Motor neuron (in vitro differentiated cells): ENCODE results near the gene CLEC16A. TPM values are rescaled to one million over a fixed set of nuclear protein-coding genes. Genes with fewer than 3 reads are reported as not detected.

Source experiments
- ATAC-seq, 8 experiments: fragments of 200-7000 bp; cut with Tn5 transposase; replicated peaks in 6 of 8; 2 replicates each; pipeline ENCODE4 v1.8.0; 2021; ENCODE audit warnings: mild to moderate bottlenecking in 8 of 8, moderate library complexity in 8 of 8
- H3K27ac ChIP-seq, 2 donors: fragments of 250-450 bp; sonication (Bioruptor Pico); 2 replicates each; pipeline ENCODE4 v1.9.0; 2021; ENCODE audit warnings: antibody characterized with exemption in 2 of 2, mild to moderate bottlenecking in 2 of 2, moderate library complexity in 1 of 2
- H3K4me1 ChIP-seq, 2 donors: fragments of 250-450 bp; sonication (Bioruptor Pico); replicated peaks in 1 of 2; 2 replicates each; pipeline ENCODE4 v1.6.1; 2021; ENCODE audit warnings: antibody characterized with exemption in 2 of 2, mild to moderate bottlenecking in 2 of 2, moderate library complexity in 1 of 2
- H3K4me3 ChIP-seq, 5 donors: fragments of 250-450 bp; sonication (Bioruptor Pico); 2 replicates each; pipeline ENCODE4 v1.9.0; 2021; ENCODE audit warnings: antibody characterized with exemption in 5 of 5, mild to moderate bottlenecking in 5 of 5, moderate library complexity in 4 of 5
- WGBS, 10 experiments: fragments of 450-650 bp; shearing (Covaris generic); methylation state at CpG; one replicate each; pipeline ENCODE4 v1.0.0; 2022; 5-methylcytosine and 5-hydroxymethylcytosine counted together
- in situ Hi-C, 9 experiments: fragments of 400-800 bp; cut with MboI; loops; one replicate each; pipeline ENCODE4 v1.15.0; 2021; ENCODE audit warnings: low sequenced_read_pairs in 9 of 9, low pct_unique_long_range_greater_than_20kb in 2 of 9; ENCODE audit not compliant: unreplicated experiment in 9 of 9
- total RNA-seq, 8 experiments: library from RNA; unstranded; fragments of 300-600 nt; gene quantifications; 2 replicates each; pipeline versions ENCODE4 v1.2.3 to v1.2.4, GENCODE V29; 2022

CLEC16A gene
- total RNA-seq, 8 experiments from 2014 or later = 13.4 to 75.0 (median 17.2) TPM

GRCh38 chr16:11050944-11051343 lies 106.6 kb downstream of the CLEC16A start:
- in situ Hi-C loops = no loop called here
- WGBS, 10 experiments = 80 to 100% (median 94%) methylated on average over 1 to 5 of the region's 7 CpGs; no CpG with 5 or more reads in 4 of the 10 experiments
- Histone ChIP-seq H3K27ac (no peak overlapping the region), H3K4me3 (no peak overlapping the region), H3K4me1 (peaks cover 16 to 21% of the 10 kb centered on the region in 2 donors)
- ATAC-seq = no peak

DNA sequence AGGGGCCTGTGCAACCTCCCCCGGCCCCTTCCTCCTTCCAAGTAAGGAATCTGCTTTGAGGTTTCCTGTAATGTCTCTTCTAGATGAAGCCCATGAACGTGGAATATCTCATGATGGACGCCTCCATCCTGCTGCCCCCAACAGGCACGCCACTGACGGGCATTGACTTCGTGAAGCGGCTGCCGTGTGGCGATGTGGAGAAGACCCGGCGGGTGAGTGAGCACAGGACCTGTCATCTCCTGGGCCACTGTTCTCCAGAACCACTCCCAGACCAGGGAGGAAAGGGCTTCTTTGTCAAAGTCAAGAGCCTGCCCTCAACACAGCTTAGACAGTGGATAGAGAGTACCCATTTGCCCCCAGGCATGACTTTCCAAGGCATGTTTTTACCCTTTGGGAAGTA lies 107.1 kb downstream of the CLEC16A start:
- Histone ChIP-seq H3K4me3 (no peak overlapping the region), H3K27ac (no peak overlapping the region), H3K4me1 (peaks cover 16 to 21% of the 10 kb centered on the region in 2 donors)
- no peak for ATAC-seq
- WGBS, 10 experiments = 89 to 100% (median 96%) methylated on average over 1 to 10 of the region's 11 CpGs; no CpG with 5 or more reads in 3 of the 10 experiments
- in situ Hi-C loops = no loop called here

- 74 to 100% (median 87%) methylated on average over 1 to 9 of the region's 17 CpGs; no CpG with 5 or more reads in 1 of the 10 experiments for WGBS, 10 experiments
- in situ Hi-C loops = no loop called here
These were observed 107.8 kb downstream of the CLEC16A start for GRCh38 chr16:11051879-11052808.

DNA sequence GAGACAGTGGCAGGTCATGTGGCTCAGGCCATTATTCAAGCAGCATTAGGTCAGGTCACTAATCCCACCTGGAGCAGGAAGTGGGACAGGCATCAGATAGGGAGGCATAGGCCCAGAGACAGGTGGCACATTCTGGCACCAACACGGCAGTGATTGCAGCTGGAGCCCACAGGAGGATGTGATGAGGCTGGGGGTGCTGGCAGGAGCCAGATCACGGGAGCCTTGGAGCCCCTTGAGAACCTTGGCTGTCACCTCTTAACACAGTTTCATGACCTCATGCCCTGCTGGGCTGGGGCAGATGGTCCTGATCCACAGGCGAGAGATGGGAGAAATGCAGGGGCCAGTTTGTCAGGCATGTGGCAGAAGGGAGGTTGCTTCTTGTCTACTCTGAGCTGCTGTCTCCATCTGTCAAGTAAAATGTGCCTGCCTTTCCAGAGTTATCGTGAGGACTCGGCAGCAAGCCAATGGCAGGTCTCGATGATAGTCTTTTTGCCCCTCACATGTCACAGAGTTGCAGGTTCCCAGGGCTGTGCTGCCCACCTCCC lies 109.6 kb downstream of the CLEC16A start:
- 83 to 100% (median 100%) methylated on average over 2 to 4 of the region's 6 CpGs; no CpG with 5 or more reads in 5 of the 10 experiments for WGBS, 10 experiments

More at GRCh38 chr16:11051879-11052808, 107.8 kb downstream of the CLEC16A start:
- H3K4me1 ChIP-seq = peaks cover 16 to 22% of the 10 kb centered on the region in 2 donors
- no peak overlapping the region for H3K27ac ChIP-seq
- no peak overlapping the region for H3K4me3 ChIP-seq
- ATAC-seq = no peak

GRCh38 chr16:11056090-11056992 lies 112.0 kb downstream of the CLEC16A start:
- Histone ChIP-seq H3K4me1 (peaks cover 21 to 24% of the 10 kb centered on the region in 2 donors), H3K27ac (peak overlapping the region; percentile 47 to 66), H3K4me3 (no peak overlapping the region)
- in situ Hi-C loops = no loop called here
- ATAC-seq = peak in 3 of 8 experiments; percentile 15 to 43 (median 28)
- 57 to 97% (median 69%) methylated on average over 3 to 8 of the region's 11 CpGs for WGBS, 10 experiments

More for the DNA sequence above, 109.6 kb downstream of the CLEC16A start:
- Histone ChIP-seq H3K4me3 (no peak overlapping the region), H3K27ac (peak overlapping the region in 1 of 2 donors; percentile 8), H3K4me1 (peaks cover 21 to 24% of the 10 kb centered on the region in 2 donors)
- in situ Hi-C loops = no loop called here
- ATAC-seq = no peak

- Histone ChIP-seq H3K4me3 (no peak overlapping the region), H3K27ac (peak overlapping the region; percentile 47 to 66), H3K4me1 (peaks cover 24% of the 10 kb centered on the region in 2 donors)
- in situ Hi-C loops = no loop called here
- WGBS, 10 experiments = 52 to 100% (median 91%) methylated on average over 2 to 9 of the region's 12 CpGs; no CpG with 5 or more reads in 1 of the 10 experiments
- no peak for ATAC-seq
These were observed 112.8 kb downstream of the CLEC16A start for GRCh38 chr16:11056993-11057649.

DNA sequence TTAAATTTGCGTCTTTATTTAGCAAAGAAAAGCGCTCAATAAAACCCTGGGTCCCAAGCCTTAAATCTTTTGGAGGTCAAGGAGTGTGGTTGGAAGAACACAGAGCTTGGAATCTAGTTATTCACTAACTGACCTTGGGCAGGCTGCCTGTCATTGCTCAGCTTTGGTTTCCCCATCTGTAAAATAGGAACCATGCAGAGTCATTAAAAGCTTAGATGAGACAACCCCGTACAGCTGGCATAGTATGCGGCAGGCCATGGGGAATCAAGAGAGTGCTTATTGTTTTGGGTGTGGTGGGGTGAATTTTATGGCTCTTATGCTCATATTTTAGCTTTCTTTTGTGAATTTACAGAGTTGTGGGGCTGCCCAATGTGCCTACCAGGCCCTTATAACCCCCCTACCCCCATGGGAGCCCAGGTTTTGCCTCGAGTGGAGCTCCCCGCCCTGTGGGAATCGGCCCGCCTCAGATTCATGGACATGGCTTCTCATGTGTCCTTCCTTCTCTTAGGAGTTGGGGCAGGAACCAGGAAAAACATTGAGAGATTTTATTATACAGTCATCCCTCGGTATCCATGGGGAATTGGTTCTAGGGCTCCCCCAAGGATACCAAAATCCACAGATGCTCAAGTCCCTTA lies 113.5 kb downstream of the CLEC16A start:
- WGBS, 10 experiments = 0 to 100% (median 91%) methylated on average over 1 to 8 of the region's 9 CpGs
- in situ Hi-C loops = no loop called here
- Histone ChIP-seq H3K4me3 (no peak overlapping the region), H3K27ac (no peak overlapping the region), H3K4me1 (peaks cover 24 to 31% of the 10 kb centered on the region in 2 donors)
- peak in 3 of 8 experiments; percentile 76 to 86 (median 86) for ATAC-seq

- Histone ChIP-seq H3K4me3 (no peak overlapping the region), H3K27ac (no peak overlapping the region), H3K4me1 (peaks cover 28 to 39% of the 10 kb centered on the region in 2 donors)
- WGBS, 10 experiments = 76 to 100% (median 99%) methylated on average over 1 to 5 of the region's 5 CpGs; no CpG with 5 or more reads in 4 of the 10 experiments
- ATAC-seq = no peak
- in situ Hi-C loops = no loop called here
These were observed 114.5 kb downstream of the CLEC16A start for GRCh38 chr16:11058832-11059231.

DNA sequence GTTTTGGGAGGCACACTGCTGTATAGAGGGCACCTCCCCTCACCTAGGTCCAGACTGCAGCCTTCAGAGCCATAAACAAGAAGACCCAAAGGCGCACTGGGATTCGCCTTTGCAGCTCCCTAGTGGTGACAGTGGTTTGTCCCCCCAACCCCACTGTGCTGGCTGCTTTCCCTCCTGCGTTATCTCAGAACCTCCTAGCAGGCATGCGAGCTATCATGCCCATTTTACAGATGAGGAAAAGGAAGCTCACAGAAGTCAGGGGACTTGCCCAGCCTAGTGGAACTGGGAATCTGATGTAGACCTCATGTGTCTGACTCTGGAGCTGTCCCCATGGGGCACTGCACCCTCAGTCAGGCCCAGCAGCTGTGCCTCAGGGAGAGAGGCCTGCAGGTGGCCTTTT lies 115.2 kb downstream of the CLEC16A start:
- no peak for ATAC-seq
- in situ Hi-C loops = no loop called here
- 90 to 100% (median 97%) methylated on average over 2 to 4 of the region's 4 CpGs; no CpG with 5 or more reads in 6 of the 10 experiments for WGBS, 10 experiments
- peaks cover 21 to 39% of the 10 kb centered on the region in 2 donors for H3K4me1 ChIP-seq
- no peak overlapping the region for H3K27ac ChIP-seq
- H3K4me3 ChIP-seq = no peak overlapping the region

- no peak for ATAC-seq
- in situ Hi-C loops = no loop called here
- Histone ChIP-seq H3K27ac (peak overlapping the region in 1 of 2 donors; percentile 8), H3K4me1 (peaks cover 21 to 39% of the 10 kb centered on the region in 2 donors), H3K4me3 (no peak overlapping the region)
- 83 to 100% (median 100%) methylated on average over 1 to 3 of the region's 4 CpGs; no CpG with 5 or more reads in 3 of the 10 experiments for WGBS, 10 experiments
These were observed 116.0 kb downstream of the CLEC16A start for GRCh38 chr16:11060364-11060763.

DNA sequence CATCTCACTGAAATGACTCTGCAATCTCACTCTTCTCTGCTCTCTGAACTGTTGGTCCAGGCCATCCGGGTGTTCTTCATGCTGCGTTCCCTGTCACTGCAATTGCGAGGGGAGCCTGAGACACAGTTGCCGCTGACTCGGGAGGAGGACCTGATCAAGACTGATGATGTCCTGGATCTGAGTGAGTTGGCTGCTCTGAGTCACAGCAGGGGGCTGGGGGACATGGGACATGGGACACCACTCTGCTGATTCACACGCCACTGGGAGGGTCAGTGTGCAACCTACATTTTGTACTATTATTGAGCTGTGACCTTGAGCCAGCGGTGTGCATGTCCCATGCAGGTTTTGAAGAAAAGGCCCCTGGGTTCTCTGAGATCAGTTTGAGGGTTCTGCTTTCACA lies 116.5 kb downstream of the CLEC16A start:
- peak in 5 of 8 experiments; percentile 81 to 96 (median 85) for ATAC-seq
- H3K4me1 ChIP-seq = peaks cover 19 to 36% of the 10 kb centered on the region in 2 donors
- in situ Hi-C loops = no loop called here
- H3K27ac ChIP-seq = peak overlapping the region in 1 of 2 donors; percentile 8
- no peak overlapping the region for H3K4me3 ChIP-seq
- 85 to 100% (median 94%) methylated on average over 1 to 6 of the region's 7 CpGs; no CpG with 5 or more reads in 4 of the 10 experiments for whole genome bisulfite sequencing, 10 experiments
